GM18498 (cell line): ENCODE measurements around the gene RNF222.
"Not testable (repeated sequence)": the region's sequence is repeated elsewhere in the genome, so short reads cannot be mapped to it uniquely, and the experiment has no call there.

Experiments used
- ATAC-seq: cut with Tn5 transposase; IDR thresholded peaks from one replicate; pipeline ENCODE4 v1.9.1; 2021; ENCODE audit warnings: mild to moderate bottlenecking, moderate library complexity; ENCODE audit not compliant: unreplicated experiment

Gene RNF222

GRCh38 chr17:8413328-8413727 is 15.7 kb upstream of the RNF222 start:
- ATAC-seq: no peak

GRCh38 chr17:8412089-8412488 is 14.5 kb upstream of the RNF222 start:
- no peak for ATAC-seq

- no peak for ATAC-seq
Measured at GRCh38 chr17:8410883-8411238, 13.2 kb upstream of the RNF222 start.

- no peak for ATAC-seq
Measured at GRCh38 chr17:8409966-8410882, 12.6 kb upstream of the RNF222 start.

- no peak for ATAC-seq
Measured at GRCh38 chr17:8408371-8408770, 10.7 kb upstream of the RNF222 start.

- ATAC-seq: no peak
Measured at GRCh38 chr17:8406174-8406573, 8.5 kb upstream of the RNF222 start.

- no peak for ATAC-seq
Measured at GRCh38 chr17:8405499-8406016, 7.9 kb upstream of the RNF222 start.

- ATAC-seq: no peak
Measured at GRCh38 chr17:8402921-8403536, 5.4 kb upstream of the RNF222 start.

- no peak for ATAC-seq
Measured at GRCh38 chr17:8401107-8401506, 3.5 kb upstream of the RNF222 start.

GRCh38 chr17:8398980-8399379 is 1.4 kb upstream of the RNF222 start:
- no peak for ATAC-seq

- ATAC-seq: not testable (repeated sequence)
Measured at GRCh38 chr17:8394497-8394896, 3.1 kb downstream of the RNF222 start.

- no peak for ATAC-seq
Measured at GRCh38 chr17:8393470-8394231, 4.0 kb downstream of the RNF222 start.

GRCh38 chr17:8392674-8393469 is 4.8 kb downstream of the RNF222 start:
- no peak for ATAC-seq

GRCh38 chr17:8392274-8392673 is 5.4 kb downstream of the RNF222 start:
- ATAC-seq: no peak

GRCh38 chr17:8391711-8392110 is 5.9 kb downstream of the RNF222 start:
- ATAC-seq: no peak

GRCh38 chr17:8387914-8388651 is 9.5 kb downstream of the RNF222 start:
- no peak for ATAC-seq

- ATAC-seq: no peak
Measured at GRCh38 chr17:8386841-8387240, 10.8 kb downstream of the RNF222 start.

- no peak for ATAC-seq
Measured at GRCh38 chr17:8384801-8385378, 12.7 kb downstream of the RNF222 start.

GRCh38 chr17:8383143-8383822 is 14.3 kb downstream of the RNF222 start, which contains the start of gene RPL26:
RPL26 (minus strand) TSS chr17:8383193; CDS start chr17:8382310, 883 bp downstream.
- peak; percentile 91 for ATAC-seq
